Measurements from ENCODE around the gene SH3PXD2A.

SH3PXD2A gene

DNA sequence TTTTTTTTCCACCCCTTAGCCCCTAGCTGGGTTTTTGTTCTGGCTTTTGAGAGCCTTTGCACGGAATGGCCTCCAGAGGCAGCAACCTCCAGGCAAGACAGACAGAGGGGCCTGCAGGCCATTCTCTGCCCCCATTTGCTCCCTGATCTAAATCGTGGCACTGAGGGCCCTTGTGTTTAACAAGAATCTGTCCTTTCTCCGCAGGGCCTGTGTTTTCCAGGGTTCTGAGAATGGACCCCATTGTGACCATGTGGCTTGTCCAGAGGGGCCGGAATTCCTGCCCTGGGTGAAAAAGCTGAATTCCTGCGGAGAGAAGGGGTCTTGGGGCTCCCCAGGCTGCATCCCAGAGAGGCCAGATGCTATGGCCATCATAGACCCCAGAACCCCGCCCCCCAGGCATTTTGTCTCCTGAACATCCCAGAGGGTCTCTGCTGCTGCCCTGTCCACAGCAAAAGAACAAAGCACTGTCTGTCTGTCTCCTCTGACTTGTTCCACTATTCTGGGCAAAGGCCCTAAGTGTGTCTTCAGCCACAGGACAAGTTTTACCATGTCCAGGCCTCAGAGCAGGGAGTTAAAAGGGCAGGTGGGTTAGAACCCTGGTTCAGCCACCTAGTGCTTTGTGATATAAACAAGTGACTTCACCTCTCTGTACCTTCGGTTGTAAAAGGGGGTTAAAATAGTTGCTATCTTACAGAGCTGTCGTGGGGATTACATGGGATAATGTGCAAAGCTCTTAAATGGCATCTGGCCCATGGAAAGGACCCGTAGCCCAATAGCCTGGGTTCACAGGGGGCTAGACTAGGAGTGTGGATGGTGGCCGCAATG, 155.6 kb downstream of the SH3PXD2A start:
- DNase-seq = no peak

DNA sequence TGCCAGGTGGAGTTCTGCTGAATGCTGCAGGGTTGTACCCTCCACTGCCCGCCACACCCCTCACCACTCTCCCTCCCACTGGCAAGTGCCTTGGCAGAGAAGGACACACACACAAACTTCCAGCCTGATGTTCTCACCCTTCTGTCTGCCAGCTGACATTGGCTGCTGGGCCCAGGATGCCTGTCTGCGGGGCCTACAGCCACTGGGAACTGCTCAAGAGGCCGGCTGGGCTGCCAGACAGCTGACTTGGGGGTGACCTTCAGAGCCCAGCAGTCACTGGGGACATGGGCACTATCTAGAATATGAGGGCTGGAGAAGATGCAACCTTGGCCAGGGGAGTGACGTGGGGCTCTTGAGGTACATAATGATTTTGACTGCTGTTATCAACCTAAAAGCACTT, 157.1 kb downstream of the SH3PXD2A start:
- DNase-seq = no peak

GRCh38 chr10:103697787-103698186, 157.6 kb downstream of the SH3PXD2A start:
- no peak for DNase-seq

- peak; percentile 45 to 55 for DNase-seq
Observed at GRCh38 chr10:103696411-103697145, 158.8 kb downstream of the SH3PXD2A start.

GRCh38 chr10:103696094-103696410, 159.3 kb downstream of the SH3PXD2A start:
- no peak for DNase-seq

DNA sequence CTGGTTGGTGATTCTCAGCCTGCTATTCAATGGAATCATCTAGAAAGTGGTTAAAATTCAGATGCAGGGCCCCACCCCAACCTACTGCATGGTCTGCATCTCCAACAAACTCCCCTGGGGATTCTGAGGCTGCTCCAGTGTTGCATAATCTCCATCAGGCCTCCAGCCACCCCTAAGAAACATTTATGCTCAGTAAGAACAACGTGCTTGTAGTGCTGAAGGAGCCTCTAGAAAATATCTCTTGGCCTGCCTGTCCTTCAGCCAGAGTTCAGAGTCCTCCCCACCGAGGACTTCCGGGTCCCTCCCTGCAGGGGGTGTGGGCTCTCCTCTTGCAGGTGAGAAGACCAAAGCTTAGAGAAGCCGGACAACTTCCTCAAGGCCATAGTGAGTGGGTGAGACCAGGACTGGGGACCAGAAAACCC, 159.8 kb downstream of the SH3PXD2A start:
- DNase-seq = no peak

- no peak for DNase-seq
Observed at GRCh38 chr10:103693812-103694205, 161.6 kb downstream of the SH3PXD2A start.

DNA sequence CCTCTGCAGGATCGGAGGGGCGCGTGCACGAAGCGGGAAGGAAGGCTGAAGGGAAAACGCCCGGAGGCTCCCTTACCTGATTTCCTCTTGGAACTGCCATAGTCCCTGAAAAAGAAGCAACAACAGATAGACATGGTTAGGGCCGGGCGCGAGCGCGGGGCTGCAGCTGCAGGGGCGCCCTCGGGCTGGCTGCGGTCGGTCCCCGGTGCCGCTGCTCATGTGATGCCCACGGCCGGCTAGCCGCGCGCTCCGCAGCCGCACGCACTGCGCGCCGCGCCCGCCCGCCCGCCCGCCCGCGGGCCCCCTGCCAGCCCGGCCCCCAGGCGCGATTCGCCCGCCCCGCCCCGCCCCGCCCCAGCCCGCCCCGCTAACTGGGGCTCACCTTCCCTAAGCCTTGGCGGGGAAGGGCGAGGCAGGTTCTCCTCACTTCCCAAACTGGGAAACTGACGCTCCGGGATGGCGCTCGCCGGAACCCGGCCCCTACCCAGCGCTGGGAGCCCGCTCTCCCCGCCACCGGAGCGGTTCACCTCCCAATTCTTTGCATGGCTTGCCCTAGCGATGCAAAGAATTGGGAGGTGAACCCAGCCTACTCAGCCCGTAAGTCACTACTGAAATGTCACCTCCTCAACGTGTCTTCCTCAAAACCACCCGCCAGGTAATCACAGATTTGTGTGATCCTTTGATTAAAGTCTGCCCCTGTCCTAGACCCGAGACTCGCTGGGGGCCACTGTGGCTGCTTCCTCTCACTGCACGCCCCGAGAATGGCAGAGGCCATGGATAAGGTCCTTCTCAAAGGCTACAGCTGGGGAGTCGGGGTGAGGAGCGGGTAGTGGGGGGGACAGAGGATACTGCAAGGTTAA, 162.2 kb downstream of the SH3PXD2A start:
- DNase-seq = no peak

GRCh38 chr10:103692436-103692951, 162.9 kb downstream of the SH3PXD2A start:
- no peak for DNase-seq

DNA sequence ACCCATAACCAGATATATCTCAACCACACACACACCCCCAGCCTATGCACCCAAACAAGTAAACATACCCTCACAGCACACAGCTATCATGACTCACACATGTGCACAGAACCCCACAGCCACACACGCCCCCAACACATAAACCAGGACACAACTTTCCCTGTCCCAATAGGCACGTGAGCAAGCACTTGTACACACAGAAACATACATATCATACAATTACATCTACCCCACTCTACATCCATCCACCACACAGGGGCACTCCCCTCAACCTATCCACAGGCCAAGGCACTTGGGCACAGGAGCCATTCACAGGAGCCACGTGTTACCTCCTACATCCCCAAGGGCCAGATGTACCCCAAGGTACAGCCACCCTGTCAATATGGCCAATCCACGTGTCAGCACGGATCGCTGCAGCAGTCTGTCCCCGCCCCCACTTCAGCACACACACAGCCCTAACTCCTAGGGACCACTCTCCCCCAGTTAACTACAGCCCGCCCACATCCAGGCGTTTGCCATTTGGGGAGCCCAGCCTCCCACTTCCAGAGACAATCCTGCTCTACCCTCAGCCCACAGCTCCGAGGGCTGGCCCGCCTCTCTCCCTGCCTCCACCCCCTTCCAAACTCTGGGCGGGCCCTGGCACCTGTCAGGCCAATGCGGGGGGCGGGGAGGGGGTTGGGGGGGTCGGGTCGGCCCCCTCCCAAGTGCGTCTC, 163.5 kb downstream of the SH3PXD2A start:
- no peak for DNase-seq

- DNase-seq = no peak
Observed at GRCh38 chr10:103691267-103691666, 164.1 kb downstream of the SH3PXD2A start.

DNA sequence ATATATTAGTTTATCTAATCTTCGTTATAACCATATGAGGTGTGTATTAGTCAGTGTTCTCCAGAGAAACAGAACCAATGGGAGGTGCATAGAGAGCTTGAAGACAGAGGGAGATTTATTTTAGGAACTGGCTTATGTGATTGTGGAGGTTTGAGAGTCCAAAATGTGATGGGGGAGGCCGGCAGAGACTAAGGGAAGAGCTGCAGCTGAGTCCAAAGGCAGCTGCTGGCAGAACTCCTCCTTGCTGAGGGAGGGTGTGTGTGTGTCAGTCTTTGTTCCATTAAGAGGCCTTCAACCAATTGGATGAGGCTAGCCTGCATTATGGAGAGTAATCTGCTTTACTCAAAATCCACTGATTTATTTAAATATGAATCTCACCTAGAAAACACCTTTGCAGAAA, 165.1 kb downstream of the SH3PXD2A start:
- DNase-seq = no peak

DNA sequence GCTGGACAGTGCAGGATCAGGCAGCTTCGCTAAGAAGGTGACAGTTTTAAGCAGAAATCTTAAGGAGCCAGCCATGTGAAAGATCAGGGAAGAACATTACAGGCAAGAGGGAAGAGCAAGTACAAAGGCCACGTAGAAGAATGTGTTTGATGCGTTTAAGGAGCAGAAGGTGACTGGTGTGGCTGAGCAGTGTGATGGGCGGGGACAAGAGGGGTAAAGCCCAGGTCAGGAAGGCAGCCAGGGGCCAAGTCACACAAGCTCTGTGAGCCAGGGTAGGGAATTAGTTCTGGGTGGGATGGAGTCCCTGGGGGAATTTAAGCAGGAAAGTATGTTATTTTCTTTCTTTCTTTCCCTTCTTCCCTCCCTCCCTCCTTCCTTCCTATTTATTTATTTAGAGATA, 166.9 kb downstream of the SH3PXD2A start:
- DNase-seq = no peak

DNA sequence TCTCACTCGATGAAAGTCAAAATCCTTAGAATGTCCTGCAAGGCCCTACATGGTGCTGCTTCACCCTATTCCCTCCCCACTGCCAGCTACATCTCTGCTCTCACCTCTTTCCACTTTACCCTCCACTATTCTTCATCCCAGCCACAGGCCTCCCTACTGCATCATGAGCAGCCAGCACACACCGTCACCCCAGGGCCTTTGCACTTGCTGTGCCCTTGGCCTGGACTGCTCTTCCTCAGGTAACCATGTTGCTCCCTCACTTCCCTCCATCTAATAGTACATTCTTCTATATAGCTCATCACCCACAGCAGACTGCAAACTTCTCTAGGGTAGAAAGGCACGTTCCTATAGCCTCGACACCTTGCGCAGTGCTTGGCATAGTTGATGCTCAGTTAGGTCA, 167.7 kb downstream of the SH3PXD2A start:
- no peak for DNase-seq

DNA sequence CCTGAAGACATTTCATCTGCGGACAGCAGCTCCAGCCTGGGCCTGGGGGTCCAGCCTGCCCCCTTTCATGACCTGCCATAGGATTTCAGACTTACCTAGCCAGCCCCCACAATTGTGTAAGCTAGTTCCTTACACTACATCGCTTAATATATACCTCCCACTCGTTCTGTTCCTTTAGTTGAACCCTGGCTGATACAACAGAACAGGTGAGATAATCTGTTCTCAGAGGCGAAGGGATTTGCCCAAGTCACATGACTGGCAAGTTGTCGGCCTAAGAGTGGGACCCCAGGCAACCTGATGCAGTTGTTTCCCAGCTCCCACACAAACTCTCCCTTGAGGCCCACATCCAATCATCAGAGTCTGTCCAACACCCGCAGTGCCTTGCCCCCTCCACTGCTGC, 168.2 kb downstream of the SH3PXD2A start:
- DNase-seq = no peak

- DNase-seq = peak; percentile 49 to 75
Observed at GRCh38 chr10:103685880-103686669, 169.3 kb downstream of the SH3PXD2A start.

DNA sequence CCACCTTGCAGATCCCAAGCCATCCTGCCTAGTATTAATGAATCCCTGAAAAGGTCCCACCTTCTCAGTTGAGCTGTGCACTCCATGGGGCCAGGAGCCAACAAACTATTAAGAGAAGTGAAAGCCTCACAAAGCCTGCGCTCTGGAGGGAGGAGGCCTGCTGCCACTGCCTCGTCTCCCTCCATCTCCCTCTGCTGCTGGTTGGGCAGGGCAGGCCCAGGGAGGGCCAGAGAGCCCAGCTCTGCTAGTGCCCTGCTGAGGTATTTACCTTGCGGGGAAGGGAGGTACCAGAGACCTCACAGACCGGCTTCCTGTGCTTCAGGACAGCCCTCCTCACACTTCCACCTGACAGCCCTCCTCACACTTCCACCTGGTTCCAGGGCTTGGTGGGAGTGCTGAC, 171.5 kb downstream of the SH3PXD2A start:
- DNase-seq = no peak

DNA sequence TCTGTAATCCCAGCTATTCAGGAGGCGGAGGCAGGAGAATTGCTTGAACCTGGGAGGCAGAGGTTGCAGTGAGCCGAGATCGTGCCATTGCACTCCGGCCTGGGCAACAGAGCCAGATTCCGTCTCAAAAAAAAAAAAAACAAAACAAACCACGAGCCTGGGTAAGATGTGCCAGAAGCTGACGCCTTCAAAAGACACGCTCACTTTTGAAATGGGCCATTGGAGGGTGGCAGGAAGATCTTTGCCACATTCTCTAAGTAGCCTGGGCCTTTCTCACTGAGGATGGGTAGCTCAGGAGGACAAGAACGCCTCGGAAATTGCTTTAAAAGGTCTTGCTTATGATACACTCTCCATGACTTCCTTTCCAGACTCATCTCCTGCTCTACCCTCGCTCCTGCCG, 172.7 kb downstream of the SH3PXD2A start:
- no peak for DNase-seq

GRCh38 chr10:103681617-103682399, 173.6 kb downstream of the SH3PXD2A start:
- DNase-seq = no peak

DNA sequence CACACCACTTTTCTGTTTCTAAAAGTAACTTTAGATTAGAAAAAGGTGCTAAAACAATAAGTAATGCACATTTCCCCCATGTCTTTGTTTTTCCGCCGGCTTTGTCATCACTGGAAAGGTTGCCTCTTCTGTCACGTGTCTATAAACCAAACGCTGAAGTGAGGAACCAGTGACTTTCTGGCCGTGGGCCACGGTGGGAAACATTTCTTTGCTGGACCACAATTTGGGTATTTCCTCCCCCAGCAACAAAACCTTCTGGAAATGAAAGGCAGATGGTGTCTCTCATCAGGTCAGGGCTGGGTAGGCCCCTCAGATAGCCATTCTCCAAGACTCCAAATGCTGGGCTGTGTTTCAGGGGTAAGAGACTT, 174.5 kb downstream of the SH3PXD2A start:
- no peak for DNase-seq
